Ovary (tissue), 9 donors: ENCODE results near the gene FAM171A2. TPM values are rescaled to one million over a fixed set of nuclear protein-coding genes. Genes with fewer than 3 reads are reported as not detected.

Source experiments
- DNase-seq, 5 donors: peaks; one replicate each; pipeline ENCODE4 v3.0.0-alpha.2; 2019 to 2020
- H3K27ac ChIP-seq, 2 donors: fragments of 200-600 bp; one replicate each; pipeline versions ENCODE4 v1.5.1 to v1.8.0; 2019 to 2022
- H3K27me3 ChIP-seq: fragments of 200-600 bp; one replicate; pipeline ENCODE4 v1.8.0; 2022
- H3K36me3 ChIP-seq: fragments of 200-600 bp; sonication (generic); one replicate; pipeline ENCODE4 v1.5.1; 2019
- H3K4me1 ChIP-seq: one replicate; pipeline ENCODE4 v1.8.1; 2013; ENCODE audit warnings: mild to moderate bottlenecking, moderate library complexity; ENCODE audit not compliant: insufficient read depth
- H3K4me3 ChIP-seq: fragments of 200-600 bp; sonication (generic); one replicate; pipeline ENCODE4 v1.5.1; 2017
- H3K9me3 ChIP-seq, 2 donors: fragments of 200-600 bp in 1 of 2; sonication (generic) in 1 of 2; one replicate each; pipeline versions ENCODE4 v1.5.1 to v1.8.1; 2013 to 2019; ENCODE audit warnings: mild to moderate bottlenecking in 1 of 2, moderate library complexity in 1 of 2
- EP300 ChIP-seq: sonication (generic); formaldehyde crosslinking; IDR thresholded peaks from one replicate; pipeline ENCODE4 v1.6.1; 2017; ENCODE audit warnings: antibody characterized with exemption
- POLR2A ChIP-seq: fragments of 450-650 bp; IDR thresholded peaks from one replicate; pipeline ENCODE4 v1.6.1; 2017; ENCODE audit warnings: antibody characterized with exemption, mild to moderate bottlenecking, moderate library complexity
- WGBS, 3 donors: extraction: QIAGEN DNeasy Blood & Tissue Kit in 1 of 3; methylation state at CpG; one replicate each; pipeline versions ENCODE4 v1.1.5 to v1.1.7; 2013 to 2017; 5-methylcytosine and 5-hydroxymethylcytosine counted together
- intact Hi-C, 4 donors: fragments of 100-400 bp; cut with DNase I; formaldehyde crosslinking; loops; one replicate each; pipeline versions ENCODE4 v1.11.0 to v1.15.1; 2022 to 2023
- polyA plus RNA-seq, 2 donors: library from polyadenylated mRNA; stranded (reverse); fragments of 200-250 nt in 1 of 2; fragments of 350-450 nt in 1 of 2; fragmentation: Illumina TruSeq in 1 of 2; extraction: RNeasy Lipid Tissue Mini Kit (QIAGEN cat#74804) in 1 of 2; gene quantifications; one replicate each; pipeline ENCODE4 v1.2.3, GENCODE V29; 2013 to 2014
- total RNA-seq, 7 donors: library from RNA; depleted of rRNA in 2 of 7; stranded (reverse); fragments of >200 nt in 2 of 7; fragmentation: NEBNext Ultra II Directional in 3 of 7; extraction: Animal tissue kit (Norgen Biotek cat#: 25700) in 3 of 7; gene quantifications; one replicate each; pipeline versions ENCODE4 v1.1.0 to v1.2.4, GENCODE V29; 2016 to 2023
- TF ChIP-seq, protein P1 (sequence below), 3 donors: fragments of 450-650 bp in 2 of 3; fragments of 200-600 bp in 1 of 3; IDR thresholded peaks; one replicate each; pipeline versions ENCODE4 v1.5.1 to v1.8.0; 2016 to 2022; ENCODE audit warnings: antibody characterized with exemption in 3 of 3, mild to moderate bottlenecking in 1 of 3
- donor health status: DM: no; HTN: no; CAD: no; lungs with moderate emphysema.
- donor health status: DM: no; HTN: no; CAD: no.
- donor health status: Bipolar disorder and iron deficiency.
- donor health status: DM: yes; HTN: yes; CAD: no.
- donor health status: DM: no; HTN: no; CAD: no.
- donor health status: DM: yes; HTN: yes; CAD: no.

FAM171A2 gene
- total and polyA plus RNA-seq, 9 donors = 0.17 to 23.7 (median 10.6) TPM

DNA sequence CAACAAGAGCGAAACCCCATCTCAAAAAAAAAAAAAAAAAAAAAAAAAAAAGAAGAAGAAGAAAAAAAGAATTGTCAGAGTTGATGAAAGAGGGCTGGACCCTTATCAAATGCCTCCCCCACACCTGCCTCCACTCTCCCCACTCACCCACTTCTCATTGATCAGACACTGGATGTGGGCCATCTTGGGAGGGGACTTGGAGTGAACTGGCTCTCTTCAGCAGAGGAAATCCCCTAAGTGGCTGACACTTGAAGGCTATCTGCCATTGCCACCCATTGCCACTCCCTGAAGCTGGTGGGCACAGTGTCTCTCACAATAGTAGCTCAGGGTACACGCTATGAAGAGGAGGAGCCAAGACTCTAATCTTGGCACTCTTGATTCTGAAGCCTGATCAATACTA lies 24.2 kb upstream of the FAM171A2 start:
- no peaks in the 10 kb centered on the region for H3K36me3 ChIP-seq
- intact Hi-C loops = no loop called here
- no peaks in the 10 kb centered on the region for H3K9me3 ChIP-seq
- no peak overlapping the region for H3K27ac ChIP-seq
- peaks cover 2% of the 10 kb centered on the region for H3K4me1 ChIP-seq
- H3K4me3 ChIP-seq = no peak overlapping the region
- DNase-seq = peak in 2 of 5 donors; percentile 7 to 25
- WGBS, 3 donors = 88 to 92% (median 88%) methylated on average over 2 of the region's 2 CpGs
- no peaks in the 10 kb centered on the region for H3K27me3 ChIP-seq
- no peak for TF ChIP-seq POLR2A
- TF ChIP-seq, protein P1, sequence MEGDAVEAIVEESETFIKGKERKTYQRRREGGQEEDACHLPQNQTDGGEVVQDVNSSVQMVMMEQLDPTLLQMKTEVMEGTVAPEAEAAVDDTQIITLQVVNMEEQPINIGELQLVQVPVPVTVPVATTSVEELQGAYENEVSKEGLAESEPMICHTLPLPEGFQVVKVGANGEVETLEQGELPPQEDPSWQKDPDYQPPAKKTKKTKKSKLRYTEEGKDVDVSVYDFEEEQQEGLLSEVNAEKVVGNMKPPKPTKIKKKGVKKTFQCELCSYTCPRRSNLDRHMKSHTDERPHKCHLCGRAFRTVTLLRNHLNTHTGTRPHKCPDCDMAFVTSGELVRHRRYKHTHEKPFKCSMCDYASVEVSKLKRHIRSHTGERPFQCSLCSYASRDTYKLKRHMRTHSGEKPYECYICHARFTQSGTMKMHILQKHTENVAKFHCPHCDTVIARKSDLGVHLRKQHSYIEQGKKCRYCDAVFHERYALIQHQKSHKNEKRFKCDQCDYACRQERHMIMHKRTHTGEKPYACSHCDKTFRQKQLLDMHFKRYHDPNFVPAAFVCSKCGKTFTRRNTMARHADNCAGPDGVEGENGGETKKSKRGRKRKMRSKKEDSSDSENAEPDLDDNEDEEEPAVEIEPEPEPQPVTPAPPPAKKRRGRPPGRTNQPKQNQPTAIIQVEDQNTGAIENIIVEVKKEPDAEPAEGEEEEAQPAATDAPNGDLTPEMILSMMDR (IDR thresholded peaks at IDR 0.05) = no peak
- TF ChIP-seq EP300 = no peak

DNA sequence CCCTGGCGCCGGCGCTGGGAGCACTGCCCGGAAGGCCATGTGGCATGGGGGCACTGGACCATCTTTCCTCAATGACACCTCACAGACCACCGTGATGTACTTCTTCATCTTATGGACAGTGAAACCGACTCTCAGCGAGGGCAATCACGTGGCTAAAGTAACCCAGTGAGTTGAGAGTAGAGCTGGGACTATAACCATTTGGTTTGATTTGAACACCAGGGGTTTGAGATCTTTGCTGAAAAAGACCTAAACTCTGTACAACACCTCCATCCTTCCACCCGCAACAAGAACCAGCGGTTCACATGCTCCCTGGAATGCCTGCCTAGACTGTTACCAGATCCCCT lies 22.5 kb upstream of the FAM171A2 start:
- no peak overlapping the region for H3K27ac ChIP-seq
- H3K27me3 ChIP-seq = no peaks in the 10 kb centered on the region
- WGBS, 3 donors = 25 to 34% (median 26%) methylated on average over 10 of the region's 10 CpGs
- H3K9me3 ChIP-seq = no peaks in the 10 kb centered on the region
- peak overlapping the region; percentile 53 for H3K4me3 ChIP-seq
- H3K4me1 ChIP-seq = peaks cover 2% of the 10 kb centered on the region
- DNase-seq = peak in 2 of 5 donors; percentile 6 to 17
- intact Hi-C loops = no loop called here
- H3K36me3 ChIP-seq = no peaks in the 10 kb centered on the region
- TF ChIP-seq POLR2A = no peak
- TF ChIP-seq EP300 = no peak
- TF ChIP-seq, protein P1 (IDR thresholded peaks at IDR 0.05) = no peak

DNA sequence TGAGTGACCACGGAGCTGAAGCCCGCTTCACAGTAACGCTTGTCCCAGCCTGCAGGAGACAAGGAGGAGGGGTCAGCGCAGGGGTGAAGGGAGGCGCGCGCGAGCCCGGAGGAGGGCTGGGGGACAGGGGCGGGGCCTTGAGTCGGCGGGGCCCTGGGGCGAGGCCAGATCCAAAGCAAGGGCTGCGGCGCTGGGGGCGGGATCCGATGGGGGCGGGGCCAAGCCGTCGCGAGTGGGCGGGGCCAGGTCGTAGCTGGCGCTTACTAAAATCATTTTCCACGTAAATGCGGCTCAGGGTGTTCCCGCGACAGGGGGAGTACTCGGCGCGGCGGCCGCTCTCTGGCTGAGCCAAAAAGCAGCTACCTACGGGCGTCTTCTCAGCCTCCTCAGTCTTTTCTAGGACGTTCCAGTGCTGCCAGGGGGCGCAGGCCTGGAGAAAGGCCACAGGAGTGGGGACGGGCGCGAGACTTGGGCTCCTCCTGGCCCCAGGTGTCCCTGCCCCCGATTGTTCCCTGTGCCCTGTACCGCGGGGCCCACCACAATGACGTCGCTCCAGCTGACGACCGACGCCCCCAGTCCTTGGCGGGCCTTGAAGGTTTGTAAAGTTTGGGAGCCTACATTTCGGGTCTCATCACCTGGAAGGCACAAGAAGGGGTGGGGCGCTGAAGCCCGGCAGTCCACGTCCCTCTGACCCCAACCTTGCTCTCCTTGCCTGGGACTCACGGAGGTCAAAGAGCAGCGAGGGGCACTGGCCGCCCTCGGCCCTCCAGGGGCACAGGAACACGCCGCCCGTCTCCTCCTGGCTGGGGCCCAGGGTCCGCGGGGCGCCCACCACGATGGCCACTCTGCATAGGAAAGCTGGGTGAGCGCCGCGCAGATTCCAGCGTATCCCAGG lies 21.9 kb upstream of the FAM171A2 start:
- intact Hi-C loops = no loop called here
- DNase-seq = peak; percentile 89 to 93 (median 91)
- no peaks in the 10 kb centered on the region for H3K9me3 ChIP-seq
- no peaks in the 10 kb centered on the region for H3K27me3 ChIP-seq
- no peaks in the 10 kb centered on the region for H3K36me3 ChIP-seq
- 2 to 3% (median 2%) methylated on average over 60 to 68 of the region's 68 CpGs for WGBS, 3 donors
- H3K27ac ChIP-seq = no peak overlapping the region
- peak overlapping the region; percentile 53 for H3K4me3 ChIP-seq
- TF ChIP-seq, protein P1 (IDR thresholded peaks at IDR 0.05) = peak in 1 of 3 donors; percentile 10
- peak; percentile 37 for TF ChIP-seq POLR2A
- no peak for TF ChIP-seq EP300
- H3K4me1 ChIP-seq = peaks cover 2% of the 10 kb centered on the region

DNA sequence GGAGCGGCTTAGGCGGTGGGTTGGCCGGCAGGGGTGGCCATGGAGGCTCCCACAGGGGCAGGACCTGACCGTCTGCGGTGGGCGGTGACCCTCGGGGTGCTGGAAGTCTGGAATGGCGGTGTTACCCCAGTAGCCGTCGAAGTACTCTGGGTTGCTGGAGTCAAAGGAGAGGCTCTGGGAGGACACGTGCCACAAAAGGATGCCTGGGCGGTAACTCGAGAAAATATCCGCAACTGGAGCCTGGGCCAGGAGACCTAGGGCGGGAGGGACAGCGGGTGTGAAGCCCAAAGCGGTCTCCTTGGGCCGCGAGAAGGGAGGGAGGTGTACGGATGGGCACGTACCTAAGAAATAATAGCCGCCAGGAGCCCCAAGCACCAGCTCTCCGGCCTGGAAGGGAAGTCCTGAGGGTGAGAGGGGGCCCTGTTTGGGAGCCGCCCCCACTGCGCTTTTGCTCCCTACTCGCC lies 21.2 kb upstream of the FAM171A2 start:
- H3K27me3 ChIP-seq = no peaks in the 10 kb centered on the region
- H3K4me3 ChIP-seq = peak overlapping the region; percentile 53
- H3K4me1 ChIP-seq = peaks cover 2% of the 10 kb centered on the region
- H3K9me3 ChIP-seq = no peaks in the 10 kb centered on the region
- intact Hi-C loops = no loop called here
- H3K36me3 ChIP-seq = no peaks in the 10 kb centered on the region
- peak overlapping the region in 1 of 2 donors; percentile 16 for H3K27ac ChIP-seq
- no peak for TF ChIP-seq POLR2A
- TF ChIP-seq, protein P1 (IDR thresholded peaks at IDR 0.05) = no peak
- TF ChIP-seq EP300 = no peak
- 4 to 7% (median 4%) methylated on average over 25 to 26 of the region's 26 CpGs for WGBS, 3 donors
- DNase-seq = no peak
